A673 (cell line): ENCODE data around the gene CAPN13.

Experiments used
- EZH2 ChIP-seq: fragments of 200-600 bp; sonication (generic); IDR thresholded peaks from 2 replicates; pipeline ENCODE4 v1.6.1; 2017; ENCODE audit warnings: borderline replicate concordance, low read depth, mild to moderate bottlenecking, mixed read lengths, antibody characterized with exemption, low read length; ENCODE audit not compliant: poor library complexity, severe bottlenecking
- TF ChIP-seq, protein P1 (sequence below): fragments of 300-800, 200-600 bp; sonication (generic); conservative IDR thresholded peaks from 2 replicates; pipeline ENCODE4 v1.5.1; 2017; ENCODE audit warnings: low read depth, mild to moderate bottlenecking, antibody characterized with exemption, low read length, moderate library complexity, mixed read lengths

DNA sequence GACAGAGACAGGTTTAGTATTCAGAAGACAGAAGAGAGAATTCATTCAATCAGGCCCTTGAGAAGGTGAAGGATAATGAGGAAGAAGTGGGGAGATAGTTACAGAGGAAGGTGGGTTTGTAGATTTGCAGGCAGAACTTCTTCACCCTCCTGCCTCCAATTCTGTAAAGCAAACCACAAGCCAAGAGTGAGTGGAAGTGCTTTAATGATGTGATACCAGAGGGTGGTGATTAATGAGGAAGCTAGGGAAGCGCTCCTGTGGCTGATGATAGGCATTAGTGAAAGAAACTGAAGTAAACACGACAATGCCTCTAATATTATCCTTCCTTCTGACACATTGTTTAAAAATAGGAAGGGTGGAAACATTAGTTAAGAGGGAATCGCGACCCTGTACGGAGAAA, 78.2 kb downstream of the CAPN13 start:
- TF ChIP-seq, protein P1, sequence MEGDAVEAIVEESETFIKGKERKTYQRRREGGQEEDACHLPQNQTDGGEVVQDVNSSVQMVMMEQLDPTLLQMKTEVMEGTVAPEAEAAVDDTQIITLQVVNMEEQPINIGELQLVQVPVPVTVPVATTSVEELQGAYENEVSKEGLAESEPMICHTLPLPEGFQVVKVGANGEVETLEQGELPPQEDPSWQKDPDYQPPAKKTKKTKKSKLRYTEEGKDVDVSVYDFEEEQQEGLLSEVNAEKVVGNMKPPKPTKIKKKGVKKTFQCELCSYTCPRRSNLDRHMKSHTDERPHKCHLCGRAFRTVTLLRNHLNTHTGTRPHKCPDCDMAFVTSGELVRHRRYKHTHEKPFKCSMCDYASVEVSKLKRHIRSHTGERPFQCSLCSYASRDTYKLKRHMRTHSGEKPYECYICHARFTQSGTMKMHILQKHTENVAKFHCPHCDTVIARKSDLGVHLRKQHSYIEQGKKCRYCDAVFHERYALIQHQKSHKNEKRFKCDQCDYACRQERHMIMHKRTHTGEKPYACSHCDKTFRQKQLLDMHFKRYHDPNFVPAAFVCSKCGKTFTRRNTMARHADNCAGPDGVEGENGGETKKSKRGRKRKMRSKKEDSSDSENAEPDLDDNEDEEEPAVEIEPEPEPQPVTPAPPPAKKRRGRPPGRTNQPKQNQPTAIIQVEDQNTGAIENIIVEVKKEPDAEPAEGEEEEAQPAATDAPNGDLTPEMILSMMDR = no peak
- TF ChIP-seq EZH2 = no peak
